NCI-H345 treated with DMSO at 0.1 percent for 48 hours (cell line): ENCODE results near the gene PLXNB2.
A peak's percentile ranks its signal among the peaks of the same experiment; 100 is the strongest.

ENCODE experiments used
- DNase-seq: peaks from one replicate; lab custom pipeline; 2025; ENCODE audit not compliant: unreplicated experiment; lab: John Stamatoyannopoulos, UW

Gene PLXNB2

DNA sequence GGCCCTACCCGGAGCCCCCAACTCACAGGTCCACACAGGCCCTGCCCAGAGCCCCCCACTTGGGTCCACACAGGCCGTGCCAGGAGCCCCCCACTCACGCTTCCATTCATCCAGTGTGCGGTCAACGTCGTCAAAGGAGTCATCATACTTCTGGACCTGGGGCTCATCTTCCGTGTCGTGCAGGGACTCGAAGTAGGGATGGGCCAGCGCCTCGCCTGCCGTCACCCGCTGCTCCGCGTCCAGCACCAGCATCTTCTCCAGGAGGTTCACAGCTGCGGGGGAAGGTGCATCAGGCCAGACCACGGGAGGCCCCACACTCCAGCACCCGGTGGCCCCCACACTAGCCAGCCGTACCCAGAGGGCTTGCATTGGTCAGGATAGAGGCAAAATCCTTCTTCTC, 52.3 kb downstream of the PLXNB2 start:
- DNase-seq: no peak

DNA sequence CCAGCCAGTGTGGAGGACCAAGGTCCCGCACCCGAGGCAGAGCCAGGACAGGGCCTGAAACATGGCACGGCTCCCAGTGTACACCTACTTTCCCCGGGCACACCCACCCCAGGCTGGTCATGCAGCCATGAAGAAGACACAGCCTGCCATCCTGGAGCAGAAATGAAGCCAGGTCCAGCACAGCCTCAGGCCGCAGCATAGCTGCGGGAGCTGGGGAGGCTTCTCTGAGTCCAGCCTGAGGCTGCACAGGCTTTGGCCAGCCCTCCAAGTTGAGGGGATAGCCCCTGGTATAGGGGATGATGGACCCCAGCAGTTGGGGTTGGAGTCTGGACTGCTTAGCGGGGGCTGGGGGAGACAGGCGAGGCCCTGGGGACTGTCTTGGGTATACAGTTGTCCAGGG, 53.5 kb downstream of the PLXNB2 start:
- no peak for DNase-seq

DNA sequence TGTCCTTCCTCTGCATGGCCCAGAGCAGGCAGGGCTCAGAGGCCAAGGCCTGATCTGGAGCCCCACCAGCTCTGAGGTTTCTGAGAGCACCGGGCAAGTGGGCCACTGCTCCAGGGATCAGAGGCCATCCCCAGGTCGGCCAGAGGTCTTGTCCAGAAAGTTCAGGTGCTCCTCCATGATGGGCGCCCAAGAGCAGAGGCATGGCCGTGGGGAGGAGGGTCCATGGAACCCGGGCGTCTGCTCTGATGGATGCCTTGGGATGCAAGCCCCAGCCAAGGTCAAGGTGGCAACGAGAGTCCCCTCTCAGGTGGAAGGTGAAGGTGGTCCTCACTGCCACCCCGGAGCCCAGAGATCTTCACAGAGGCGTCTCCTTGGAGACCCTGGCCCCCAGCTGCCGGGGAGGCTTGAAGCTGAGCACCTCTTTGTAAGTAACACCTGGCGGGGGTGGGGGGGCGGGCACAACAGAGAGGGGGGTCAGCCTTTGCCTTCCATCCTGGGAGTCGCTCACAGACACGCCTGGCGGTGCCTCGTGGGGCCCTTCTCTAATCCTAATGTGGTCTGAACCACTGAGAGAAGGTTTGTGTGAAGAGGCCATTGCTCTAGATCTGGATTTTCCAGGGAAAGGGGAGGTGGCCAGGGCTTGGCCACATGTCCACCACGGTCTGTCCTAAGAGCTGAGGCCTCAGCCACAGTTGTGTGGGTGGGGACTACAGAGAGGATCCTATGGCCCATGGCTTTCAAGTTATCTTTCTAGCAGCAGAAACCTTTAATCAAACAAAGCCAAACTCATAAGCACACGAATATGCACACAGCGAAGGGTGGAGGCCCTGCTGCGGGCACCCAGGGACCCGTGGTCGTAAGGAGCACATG, 54.2 kb downstream of the PLXNB2 start:
- DNase-seq: no peak

DNA sequence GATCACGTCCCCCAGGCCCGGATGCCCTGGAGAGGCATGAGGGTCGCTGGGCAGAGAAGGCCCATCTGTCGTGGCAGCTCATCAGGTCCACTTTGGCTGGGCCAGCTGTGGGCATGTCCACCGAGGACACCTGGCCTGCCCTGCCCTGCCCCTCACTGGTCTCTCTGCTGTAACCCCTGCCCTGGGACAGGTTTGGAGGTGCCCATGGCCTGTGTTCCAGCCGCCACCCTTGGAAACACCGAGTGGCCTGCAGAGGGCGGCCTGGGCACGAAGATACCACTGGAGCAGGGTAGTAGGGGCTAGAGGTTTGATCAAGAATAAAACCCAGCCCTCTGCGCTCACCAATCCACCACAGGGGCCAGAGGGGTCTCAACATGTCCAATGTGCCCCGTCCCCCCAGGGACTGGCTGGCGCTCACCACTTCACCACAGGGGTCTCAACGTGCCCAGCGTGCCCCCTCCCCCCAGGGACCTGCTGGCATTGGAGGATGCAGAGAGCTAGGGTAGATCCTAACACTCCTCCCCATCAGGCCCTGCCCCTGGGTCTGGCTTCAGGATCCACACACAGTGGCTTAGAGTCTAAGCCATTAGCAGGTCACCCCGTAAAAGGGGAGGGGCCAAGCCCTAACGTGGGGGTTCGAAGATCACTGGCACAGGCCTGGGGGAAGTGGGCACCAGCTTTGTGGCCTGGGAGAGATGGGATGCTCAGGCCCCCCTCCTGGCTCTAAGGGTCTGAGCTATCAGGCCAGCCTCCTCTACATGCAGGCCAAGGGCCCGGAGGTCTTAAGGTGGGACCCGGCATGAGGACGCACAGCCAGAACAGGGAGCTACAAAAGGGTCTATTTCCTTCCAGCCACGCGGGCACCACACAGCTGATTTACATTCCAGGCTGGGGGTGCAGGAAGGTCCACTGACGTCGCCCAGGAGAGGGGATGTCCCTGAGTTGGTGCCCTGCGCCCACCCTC, 55.1 kb downstream of the PLXNB2 start:
- no peak for DNase-seq

DNA sequence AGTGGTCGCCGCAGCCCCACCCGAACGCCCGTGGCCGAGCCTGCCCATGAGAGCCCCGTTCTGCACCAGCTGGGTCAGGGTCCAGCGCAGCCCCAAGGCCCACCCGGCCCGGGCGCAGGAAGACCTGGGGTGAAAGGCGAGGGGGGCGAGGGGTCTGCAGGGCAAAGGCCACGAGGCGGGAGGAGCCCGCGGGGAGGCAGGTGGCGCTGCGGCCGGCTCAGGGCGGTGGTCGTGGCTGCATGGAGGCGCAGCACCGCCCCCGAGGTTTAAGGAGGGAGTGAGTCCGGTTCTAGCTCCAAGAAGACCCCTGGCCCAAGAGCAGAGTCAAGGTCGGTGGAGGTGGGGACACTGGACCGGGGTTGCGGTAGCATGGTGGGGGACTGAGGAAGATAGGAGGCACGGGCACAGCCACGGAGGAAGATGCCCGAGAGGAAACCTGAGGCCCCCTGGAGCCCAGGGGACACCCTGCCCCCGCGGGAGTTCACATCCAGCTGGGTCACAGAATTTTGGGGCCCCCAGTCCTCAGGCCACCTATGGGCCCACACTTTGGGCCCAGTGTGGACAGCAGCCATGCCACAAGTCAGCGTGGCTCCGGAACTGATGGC, 55.9 kb downstream of the PLXNB2 start:
- no peak for DNase-seq

DNA sequence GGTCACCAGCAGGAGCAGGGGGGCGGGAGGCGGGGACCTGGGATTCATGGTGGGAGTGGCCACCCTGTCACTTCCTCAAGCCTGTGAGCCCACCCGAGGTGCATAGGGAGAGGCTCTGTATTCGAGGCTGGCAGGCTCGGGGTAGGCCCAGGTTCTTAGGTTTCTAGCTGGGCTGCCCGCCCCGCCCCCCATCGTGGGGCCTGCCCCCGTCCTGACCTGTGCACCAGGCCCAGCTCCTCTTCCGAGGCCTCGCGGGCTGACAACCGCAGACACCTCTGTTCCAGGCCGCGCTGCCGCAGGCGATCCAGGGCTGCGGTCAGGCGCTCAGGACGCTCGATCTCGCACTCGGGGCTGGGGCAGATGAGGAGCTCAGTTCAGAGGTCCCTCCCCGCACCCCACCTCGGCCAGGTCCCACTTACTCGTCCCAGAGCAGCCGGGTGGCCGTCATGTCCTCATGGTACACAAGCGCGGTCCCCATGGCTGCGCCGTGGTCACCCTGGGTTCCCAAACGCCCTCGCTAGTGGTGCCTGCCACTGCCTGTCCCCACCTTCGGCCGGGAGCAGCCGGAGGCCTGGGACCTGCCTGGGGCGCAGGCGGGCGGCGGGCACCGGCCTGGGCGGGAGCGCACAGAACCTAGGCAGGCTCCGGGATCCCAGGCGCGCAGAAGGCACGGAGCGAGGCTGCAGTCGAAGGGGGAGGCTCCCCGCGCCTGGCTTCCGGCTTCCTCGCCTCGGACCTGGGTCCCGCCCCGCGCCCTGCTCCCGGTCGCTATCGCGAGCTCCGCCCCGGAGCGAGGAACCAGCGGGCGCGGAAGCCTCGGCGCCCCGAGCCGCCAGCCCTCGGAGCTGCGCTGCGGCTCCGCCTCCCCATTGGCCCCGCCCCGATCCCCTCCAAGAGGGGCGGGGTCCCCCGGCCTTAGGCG, 56.6 kb downstream of the PLXNB2 start, which contains the start of gene HDAC10:
Gene HDAC10, minus strand, starts transcription at position 711 of the 922 bp plus-strand sequence. Its CDS starts 233 bp downstream, at position 478.
- no peak for DNase-seq

DNA sequence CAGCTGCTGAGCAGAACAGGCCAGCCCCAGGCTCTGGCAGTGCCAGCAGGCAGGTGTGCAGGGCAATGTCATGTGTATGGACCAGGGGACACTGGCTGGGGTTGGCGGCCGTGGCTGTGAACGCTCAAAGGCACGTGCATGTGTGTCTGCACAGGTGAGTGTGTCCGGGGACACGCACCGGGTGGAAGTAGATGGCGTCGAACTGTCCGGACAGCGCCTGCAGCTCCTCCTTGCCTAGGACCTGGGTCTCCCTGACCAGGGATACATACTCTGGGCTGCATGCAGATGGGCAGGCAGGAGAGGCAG, 57.2 kb downstream of the PLXNB2 start:
- no peak for DNase-seq

DNA sequence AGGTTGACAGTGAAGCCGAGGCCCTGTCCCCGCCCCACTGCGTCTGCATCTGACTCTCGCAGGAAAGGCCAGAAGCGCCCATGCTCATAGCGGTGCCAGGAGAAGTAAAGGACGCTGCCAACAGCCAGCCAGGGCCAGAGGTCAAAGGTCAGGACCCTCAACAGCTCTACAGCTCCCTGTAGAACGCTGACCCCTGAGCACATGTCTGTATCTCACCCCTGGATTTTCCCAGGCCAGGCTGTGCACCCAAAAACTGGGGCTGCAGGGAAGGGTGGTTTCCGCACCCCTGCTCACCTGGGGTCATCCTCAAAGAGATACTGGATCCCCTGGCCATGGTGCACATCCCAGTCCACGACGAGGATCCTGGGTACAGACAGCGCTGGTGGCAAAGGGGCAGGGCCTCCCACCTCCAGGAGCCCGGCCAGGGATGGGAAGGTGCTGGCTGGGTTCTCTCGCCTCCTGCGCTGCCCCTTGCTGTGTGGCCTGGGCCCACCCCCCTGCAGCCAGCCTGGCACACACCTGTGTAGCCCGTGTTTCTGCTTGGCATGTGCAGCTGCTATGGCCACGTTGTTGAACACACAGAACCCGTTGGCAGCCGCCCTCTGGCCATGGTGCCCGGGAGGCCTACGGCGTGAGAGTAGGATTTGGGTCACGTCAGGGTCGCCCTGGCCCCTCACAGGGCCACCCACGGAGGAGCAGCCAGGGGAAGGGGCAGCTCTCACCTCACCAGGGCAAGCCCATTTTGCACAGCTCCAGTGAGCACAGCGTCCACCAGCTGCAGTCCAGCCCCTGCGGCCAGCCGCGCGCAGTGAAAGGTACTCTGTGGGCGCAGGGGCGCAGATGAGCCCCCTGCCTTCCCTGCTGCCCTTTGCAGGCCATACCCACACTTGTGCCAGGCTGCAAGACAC, 57.9 kb downstream of the PLXNB2 start:
- no peak for DNase-seq

DNA sequence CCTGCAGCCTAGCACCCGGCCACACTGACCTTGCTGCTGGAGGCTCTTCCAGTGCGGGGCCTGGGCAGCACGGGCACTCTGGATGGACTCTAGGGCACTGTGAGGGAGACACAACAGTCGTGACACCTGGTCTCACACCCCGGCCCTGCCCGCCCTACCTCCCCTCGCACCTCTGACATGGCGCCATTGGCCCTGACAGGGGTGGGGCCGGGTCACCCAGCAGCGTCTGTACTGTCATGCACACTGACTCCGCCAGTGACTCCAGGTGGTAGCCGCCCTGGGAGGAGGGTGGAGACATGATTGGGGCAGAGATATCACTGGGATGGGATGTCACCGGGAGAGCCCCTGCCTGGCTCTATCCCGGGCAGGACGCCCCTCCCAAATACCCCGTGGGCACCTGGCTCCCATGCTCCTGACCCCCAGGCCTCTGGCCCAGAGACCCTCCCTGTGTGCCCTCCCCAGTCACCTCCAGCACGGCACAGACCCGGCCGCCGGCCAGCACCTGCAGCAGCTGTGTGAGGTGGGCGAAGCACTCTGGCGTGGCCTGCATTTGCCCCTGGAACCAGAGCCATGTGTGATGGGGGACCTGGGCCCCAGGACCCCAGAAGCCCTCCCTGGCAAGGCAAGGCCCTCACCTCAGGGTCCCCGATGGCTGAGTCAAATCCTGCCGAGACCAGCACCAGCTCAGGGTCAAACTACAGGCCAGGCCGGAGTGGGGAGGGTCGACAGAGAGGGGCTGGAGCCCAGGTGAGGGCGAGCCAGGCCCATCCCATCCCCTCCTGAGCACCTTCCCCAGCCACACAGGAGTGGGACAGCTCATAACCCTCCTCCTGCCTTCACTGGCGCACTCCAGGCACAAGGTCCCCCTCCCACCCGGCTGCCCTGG, 59.0 kb downstream of the PLXNB2 start:
- no peak for DNase-seq

DNA sequence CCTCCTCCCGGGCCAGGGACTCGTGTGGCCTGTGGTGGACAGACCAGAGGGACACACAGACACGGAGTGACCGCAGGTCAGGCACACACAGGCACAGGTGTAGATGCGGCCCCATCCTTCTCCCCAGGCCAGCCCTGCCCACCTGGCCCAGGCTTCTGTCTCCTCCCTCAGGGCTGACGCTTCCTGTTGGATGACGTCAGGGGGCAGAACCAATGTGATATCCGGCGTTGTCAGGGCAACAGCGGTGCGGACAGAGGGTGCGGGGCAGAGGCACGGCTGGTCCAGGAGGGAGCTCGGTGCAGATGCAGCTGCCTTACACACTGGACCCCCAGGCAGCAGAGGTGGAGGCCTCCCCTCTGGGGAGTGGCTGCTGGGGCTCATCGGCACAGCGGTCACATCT, 59.7 kb downstream of the PLXNB2 start:
- DNase-seq: no peak

DNA sequence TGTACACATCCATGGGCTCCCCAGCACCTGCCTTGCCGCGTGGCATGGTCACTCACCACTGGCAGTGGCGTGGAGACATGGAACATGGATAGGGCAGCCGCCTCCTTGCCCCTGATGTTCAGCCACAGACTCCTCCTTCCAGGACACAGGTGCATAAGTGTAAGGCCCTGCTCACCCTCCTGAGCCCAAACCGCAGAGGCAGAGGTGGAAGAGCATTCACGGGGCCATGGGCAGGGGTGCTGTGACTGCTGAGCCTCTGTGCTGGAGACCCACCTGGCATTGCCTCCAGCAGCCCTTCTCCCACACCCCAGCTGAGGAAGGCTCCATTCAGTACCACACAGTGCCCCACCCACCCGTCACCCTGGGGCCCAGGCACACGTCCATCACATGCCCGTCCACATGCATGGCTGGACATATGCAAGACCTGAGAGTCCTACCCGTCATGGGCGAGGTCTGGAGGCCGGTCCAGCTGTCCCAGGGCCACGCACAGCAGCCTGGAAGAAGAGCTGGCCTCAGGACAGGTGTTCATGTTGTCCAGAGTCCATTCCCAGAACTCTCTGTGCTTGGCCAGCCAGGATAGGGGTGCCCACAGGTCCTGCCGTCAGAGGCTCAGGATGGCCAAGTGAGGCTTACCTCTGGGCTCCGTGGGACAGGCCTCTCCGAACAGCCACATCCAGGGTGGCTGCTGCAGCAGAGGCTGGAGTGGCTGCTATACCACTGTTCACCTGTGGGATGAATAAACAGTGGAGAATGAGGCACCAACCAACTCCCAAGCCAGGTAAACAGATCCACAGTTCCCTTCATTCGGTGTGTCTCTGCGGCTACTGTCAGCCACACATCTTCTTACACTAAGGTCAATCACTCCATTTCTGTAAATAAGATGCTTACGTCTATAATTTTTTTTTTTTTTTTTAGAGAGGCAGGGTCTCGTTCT, 60.9 kb downstream of the PLXNB2 start:
- no peak for DNase-seq

DNA sequence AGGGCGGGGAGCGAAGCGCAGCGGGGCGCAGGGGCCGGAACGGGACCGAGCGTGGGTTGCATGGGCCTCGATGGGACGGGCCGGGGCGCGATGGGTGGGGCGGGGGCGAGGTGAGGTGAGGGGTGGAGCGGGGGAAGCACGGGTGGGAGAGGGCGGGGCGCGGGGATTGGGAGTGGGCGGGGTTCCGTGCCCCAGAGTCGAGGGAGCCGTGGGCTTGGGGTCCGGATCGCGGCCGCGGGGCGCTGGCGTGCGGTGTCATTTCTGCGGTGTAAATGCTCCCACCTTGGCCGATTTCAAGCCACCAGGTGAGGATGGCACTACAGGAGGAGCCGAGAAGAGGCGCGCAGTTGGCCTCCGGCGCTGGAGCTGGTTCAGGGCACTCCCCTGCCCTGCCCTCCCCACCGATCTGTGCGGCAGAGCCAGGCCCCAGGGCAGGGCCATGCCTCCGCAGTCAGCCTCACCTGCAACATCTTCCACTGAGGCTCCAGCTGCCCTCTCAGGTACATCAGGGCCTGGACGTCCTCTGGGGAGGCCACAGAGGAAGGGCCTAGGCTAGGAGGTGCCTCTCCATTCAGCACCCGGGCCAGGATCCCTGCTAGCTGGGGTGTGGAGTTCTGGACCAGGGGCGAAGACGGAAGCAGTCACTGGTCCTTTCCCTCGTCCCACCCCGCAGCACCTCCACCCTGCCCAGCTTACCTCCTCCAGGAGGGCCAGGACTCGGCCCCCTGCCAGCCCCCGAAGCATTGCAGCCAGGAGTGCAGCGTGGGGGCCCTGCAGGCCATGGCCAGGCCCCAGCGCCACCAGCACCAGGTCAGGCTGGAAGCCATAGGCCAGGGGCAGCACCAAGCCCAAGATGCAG, 62.0 kb downstream of the PLXNB2 start:
- DNase-seq: no peak

DNA sequence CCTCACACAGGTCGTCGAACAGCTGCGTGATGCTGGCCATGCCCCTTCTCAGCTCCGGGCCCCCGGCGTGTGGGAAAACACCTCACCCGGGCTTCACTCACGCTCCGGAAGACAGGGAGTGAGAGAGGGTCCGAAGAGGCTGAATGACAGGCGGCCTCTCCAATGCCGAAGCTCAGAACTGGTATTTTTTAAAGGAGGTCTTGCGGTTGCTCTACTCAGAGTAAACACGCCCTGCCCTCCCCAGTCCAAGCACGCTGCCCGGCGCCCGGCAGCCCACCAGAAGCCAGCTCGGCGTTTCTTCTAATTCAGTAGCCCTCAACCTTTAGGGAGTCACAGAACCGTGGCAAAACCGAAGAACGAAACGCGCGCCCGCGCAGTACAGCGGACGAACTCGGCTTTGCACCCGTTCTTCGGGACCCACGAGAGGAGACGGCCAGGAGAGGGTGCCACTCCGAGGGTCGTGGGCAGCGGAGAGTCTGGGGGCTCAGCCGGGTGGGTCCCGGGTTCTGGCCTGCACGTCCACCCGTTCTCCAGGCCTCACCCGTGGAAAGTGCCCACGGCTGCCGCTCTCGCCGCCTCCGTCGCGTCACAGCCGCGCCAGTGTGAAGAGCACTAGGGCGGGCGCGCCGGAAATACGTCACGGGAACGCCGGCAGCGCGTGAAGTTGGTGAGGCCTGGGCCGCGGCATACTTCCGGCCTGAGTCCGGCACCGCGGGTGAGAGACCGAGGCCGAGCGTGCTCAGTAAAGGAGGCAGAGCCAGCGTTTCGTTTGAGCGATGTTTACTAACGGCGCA, 62.8 kb downstream of the PLXNB2 start, which contains the start of gene TUBGCP6:
Gene TUBGCP6, minus strand, starts transcription at position 604 of the 794 bp plus-strand sequence. Its CDS starts 564 bp downstream, at position 40.
- peak; percentile 72 for DNase-seq

DNA sequence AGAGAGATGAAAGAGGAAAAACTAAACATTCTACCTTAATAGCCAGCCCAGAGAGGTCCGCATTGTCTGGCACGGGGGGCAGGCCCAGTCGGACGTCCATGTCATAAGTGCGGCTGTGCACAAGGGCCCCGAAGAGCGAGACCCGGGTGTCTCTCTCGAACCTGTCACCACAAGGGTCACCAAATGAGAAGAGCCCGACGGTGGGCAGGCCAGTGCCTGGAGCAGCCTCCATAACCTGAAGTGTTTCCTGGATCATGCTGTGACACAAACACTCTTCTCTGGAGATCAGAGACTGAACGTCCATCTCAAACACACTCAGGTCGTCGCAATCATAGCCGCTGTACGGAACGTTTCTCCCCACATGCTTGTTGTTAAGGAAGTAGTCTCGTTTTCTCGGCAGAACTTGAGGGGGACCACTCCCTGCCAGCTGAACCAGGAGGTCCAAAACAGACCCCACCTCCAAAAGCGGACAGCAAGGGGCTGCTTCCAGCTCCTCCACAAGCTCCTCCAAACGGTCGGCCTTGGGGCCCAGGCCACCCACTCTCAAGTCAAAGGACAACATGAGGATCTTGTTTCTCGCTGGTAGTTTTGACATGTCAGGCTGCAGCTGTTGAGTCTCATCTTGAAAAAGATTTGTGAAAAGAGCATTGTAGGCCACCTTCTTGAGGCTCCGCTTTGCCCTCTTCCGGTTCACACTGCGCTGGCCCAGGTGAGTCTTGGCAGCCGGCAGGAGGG, 63.6 kb downstream of the PLXNB2 start:
- DNase-seq: no peak

DNA sequence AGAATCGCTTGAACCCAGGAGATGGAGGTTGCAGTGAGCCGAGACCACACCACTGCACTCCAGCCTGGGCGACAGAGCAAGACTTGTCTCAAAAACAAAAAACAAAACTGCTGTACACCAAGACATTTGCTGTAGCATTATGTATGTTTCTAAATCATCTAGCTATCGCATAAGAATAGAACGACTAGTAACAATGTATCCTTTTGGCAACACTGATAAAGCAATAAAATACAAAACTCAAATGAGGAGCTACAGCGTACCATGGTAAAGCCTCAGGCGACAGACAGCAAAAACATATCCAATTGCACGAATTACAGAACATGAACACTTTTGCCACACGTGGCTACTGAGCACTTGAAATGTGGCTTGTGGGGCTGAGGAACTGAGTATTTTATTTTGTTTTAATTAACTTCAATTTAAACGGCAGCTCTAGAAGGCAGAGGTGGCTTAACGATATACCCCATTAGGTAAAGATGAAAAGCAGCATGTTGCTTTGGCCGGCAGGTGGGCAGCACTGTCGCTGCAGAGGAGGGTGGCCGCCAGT, 65.0 kb downstream of the PLXNB2 start:
- no peak for DNase-seq
